ENCODE results near the gene POU2AF1. TPM values are rescaled to one million over a fixed set of nuclear protein-coding genes. Genes with fewer than 3 reads are reported as not detected.

POU2AF1 gene
- total and polyA plus RNA-seq, 2 of the 8 experiments (the other 6 are each of a cell fraction or from before 2014, with no cell fraction given), result not detected

DNA sequence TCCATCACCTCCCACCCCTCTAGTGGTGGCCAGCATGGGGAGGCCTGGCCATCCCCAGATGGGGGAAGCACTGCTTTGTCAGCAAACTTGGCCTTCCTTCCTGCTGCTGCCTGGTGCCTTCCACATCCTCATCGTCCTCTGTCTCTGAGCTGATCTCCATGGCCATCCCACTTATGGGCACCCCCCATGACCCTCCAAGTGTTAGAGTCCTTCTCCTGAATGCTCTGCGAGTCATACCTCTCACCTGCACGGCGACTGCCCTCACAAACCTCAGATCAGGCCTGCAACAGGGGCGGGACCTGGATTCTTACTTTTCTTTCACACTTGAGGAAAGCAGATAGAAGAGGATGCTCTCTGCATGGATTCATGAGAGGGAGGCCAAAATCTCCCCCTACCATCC lies 24.0 kb downstream of the POU2AF1 start (continued):
- no peak for TF ChIP-seq SP4 (IDR thresholded peaks at IDR 0.05; ENCODE audit: low read length)
- TF ChIP-seq ZNF274 (IDR thresholded peaks at IDR 0.05; ENCODE audit: borderline replicate concordance, extremely low read depth, low read length), result no peak
- TF ChIP-seq EGR1 (IDR thresholded peaks at IDR 0.05; ENCODE audit: borderline replicate concordance, low read depth, low read length), result no peak

Measured in H1 (cell line).